ENCODE measurements around the gene CD300C. TPM values are rescaled to one million over a fixed set of nuclear protein-coding genes. Genes with fewer than 3 reads are reported as not detected.
"Not testable (repeated sequence)": the region's sequence is repeated elsewhere in the genome, so short reads cannot be mapped to it uniquely, and the experiment has no call there.

Gene CD300C
- total RNA-seq, 3 donors from 2014 or later = 0.33 to 2.1 (median 0.59) TPM

DNA sequence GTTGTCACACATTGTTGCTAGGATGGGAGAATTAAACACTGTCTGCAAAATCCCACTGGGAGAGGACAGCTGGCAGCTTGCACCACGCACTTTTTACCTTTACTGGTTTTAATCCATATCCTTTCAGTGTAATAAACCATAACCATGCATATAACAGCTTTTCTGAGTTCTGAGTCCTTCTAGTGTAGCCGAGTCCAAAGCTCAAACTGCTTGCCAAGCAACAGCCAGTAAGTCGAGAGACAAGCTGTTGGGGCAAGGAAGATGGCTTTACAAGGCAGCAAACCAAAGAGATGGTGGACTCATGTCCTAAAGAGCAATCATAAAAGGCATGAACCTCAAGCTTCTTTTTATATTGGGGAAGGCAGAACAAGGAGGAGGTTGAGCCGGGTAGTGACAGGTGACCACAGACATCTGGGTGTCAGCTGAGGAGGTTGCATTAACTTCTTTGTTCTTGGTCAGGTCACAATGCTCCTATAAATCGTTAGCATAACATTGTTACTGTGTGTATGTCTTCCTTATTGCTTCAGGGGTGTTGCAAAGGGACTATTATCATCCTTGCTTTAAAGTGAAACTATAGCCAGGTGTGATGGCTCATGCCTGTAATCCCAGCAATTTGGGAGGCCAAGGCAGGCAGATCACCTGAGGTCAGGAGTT lies 28.7 kb upstream of the CD300C start:
- H3K27ac ChIP-seq = no peak overlapping the region
- peaks cover 0 to 11% of the 10 kb centered on the region in 2 donors for H3K27me3 ChIP-seq
- H3K9me3 ChIP-seq = no peaks in the 10 kb centered on the region
- TF ChIP-seq, protein P1, sequence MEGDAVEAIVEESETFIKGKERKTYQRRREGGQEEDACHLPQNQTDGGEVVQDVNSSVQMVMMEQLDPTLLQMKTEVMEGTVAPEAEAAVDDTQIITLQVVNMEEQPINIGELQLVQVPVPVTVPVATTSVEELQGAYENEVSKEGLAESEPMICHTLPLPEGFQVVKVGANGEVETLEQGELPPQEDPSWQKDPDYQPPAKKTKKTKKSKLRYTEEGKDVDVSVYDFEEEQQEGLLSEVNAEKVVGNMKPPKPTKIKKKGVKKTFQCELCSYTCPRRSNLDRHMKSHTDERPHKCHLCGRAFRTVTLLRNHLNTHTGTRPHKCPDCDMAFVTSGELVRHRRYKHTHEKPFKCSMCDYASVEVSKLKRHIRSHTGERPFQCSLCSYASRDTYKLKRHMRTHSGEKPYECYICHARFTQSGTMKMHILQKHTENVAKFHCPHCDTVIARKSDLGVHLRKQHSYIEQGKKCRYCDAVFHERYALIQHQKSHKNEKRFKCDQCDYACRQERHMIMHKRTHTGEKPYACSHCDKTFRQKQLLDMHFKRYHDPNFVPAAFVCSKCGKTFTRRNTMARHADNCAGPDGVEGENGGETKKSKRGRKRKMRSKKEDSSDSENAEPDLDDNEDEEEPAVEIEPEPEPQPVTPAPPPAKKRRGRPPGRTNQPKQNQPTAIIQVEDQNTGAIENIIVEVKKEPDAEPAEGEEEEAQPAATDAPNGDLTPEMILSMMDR (IDR thresholded peaks at IDR 0.05) = no peak
- no peak for TF ChIP-seq POLR2AphosphoS5 (IDR thresholded peaks at IDR 0.05)
- TF ChIP-seq POLR2A (IDR thresholded peaks at IDR 0.05) = no peak
- no peaks in the 10 kb centered on the region for H3K4me1 ChIP-seq
- no peak overlapping the region for H3K4me3 ChIP-seq
- no peaks in the 10 kb centered on the region for H3K36me3 ChIP-seq
- DNase-seq (ENCODE audit: low spot score in 2 of 2) = no peak
- intact Hi-C loops (cut with DNase I; ENCODE audit: low total_unique reads) = no loop called here

DNA sequence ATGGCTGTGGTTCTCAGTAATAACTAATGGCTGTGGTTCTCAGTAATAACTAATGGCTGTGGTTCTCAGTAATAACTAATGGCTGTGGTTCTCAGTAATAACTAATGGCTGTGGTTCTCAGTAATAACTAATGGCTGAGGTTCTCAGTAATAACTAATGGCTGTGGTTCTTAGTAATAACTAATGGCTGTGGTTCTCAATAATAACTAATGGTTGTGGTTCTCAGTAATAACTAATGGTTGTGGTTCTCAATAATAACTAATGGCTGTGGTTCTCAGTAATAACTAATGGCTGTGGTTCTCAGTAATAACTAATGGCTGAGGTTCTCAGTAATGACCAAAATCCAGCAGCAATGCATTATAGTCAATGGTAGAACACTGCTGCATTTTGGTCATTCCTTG lies 27.7 kb upstream of the CD300C start:
- intact Hi-C loops (cut with DNase I; ENCODE audit: low total_unique reads); H3K27ac ChIP-seq; H3K4me3 ChIP-seq; H3K9me3 ChIP-seq; H3K4me1 ChIP-seq; H3K36me3 ChIP-seq; DNase-seq (ENCODE audit: low spot score in 2 of 2): not testable (repeated sequence)
- H3K27me3 ChIP-seq = peaks cover 0 to 11% of the 10 kb centered on the region in 2 donors

DNA sequence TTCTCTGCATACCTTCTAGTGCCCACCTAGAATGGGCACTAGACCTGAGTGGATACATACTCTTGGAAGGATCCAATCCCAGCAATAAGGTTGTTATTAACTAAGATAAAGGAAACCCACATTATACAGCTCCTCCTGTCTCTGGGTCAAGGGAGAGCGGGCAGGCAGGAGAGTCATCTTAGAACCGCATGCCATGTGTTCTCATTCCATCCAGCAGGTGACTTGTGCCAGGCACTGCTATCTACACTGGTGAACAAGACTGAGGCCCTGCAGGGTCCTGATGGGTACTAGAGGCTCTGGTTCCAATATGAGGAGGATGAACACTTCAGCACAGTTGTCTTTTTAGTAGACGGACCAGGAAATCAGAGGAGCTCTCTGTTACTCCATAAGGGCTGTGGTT lies 27.3 kb upstream of the CD300C start:
- DNase-seq (ENCODE audit: low spot score in 2 of 2) = no peak
- Histone ChIP-seq H3K27me3 (peaks cover 0 to 11% of the 10 kb centered on the region in 2 donors), H3K27ac (no peak overlapping the region), H3K36me3 (no peaks in the 10 kb centered on the region), H3K4me3 (no peak overlapping the region), H3K4me1 (no peaks in the 10 kb centered on the region), H3K9me3 (no peaks in the 10 kb centered on the region)
- TF ChIP-seq POLR2AphosphoS5 (IDR thresholded peaks at IDR 0.05) = no peak
- TF ChIP-seq, protein P1 (IDR thresholded peaks at IDR 0.05) = no peak
- TF ChIP-seq POLR2A (IDR thresholded peaks at IDR 0.05) = no peak
- intact Hi-C loops (cut with DNase I; ENCODE audit: low total_unique reads) = no loop called here

DNA sequence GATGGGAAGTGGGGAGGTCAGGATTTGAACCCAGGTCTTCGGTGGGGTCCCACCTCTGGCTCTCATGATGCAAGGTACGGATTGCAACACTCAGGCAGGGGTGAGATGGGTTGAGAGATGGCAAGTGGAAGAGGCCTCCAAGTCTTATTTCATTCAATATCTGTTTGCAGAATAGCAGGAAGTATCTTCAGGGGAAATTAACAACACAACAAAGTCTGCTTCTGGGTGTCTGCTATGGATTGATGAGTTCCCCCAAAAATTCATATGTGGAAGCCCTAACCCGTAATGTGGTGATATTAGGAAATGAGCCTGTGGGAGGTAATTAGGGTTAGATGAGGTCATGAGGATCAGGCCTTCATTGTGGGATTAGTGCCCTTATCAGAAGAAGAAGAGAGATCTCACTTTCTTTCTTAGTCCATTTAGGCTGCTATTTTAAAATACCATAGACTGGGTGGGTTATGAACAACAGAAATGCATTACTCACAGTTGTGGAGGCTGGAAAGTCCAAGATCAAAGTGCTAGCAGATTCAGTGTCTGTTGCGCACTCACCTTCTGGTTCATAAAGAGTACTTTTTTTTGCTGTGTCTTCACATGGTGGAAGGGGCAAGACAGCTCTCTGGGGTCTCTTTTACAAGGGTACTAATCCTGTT lies 25.8 kb upstream of the CD300C start:
- Histone ChIP-seq H3K9me3 (no peaks in the 10 kb centered on the region), H3K36me3 (no peaks in the 10 kb centered on the region), H3K27ac (no peak overlapping the region), H3K4me3 (no peak overlapping the region), H3K27me3 (peaks cover 0 to 8% of the 10 kb centered on the region in 2 donors), H3K4me1 (no peaks in the 10 kb centered on the region)
- TF ChIP-seq, protein P1 (IDR thresholded peaks at IDR 0.05) = no peak
- no peak for TF ChIP-seq POLR2A (IDR thresholded peaks at IDR 0.05)
- TF ChIP-seq POLR2AphosphoS5 (IDR thresholded peaks at IDR 0.05) = no peak
- intact Hi-C loops (cut with DNase I; ENCODE audit: low total_unique reads) = no loop called here
- no peak for DNase-seq (ENCODE audit: low spot score in 2 of 2)

DNA sequence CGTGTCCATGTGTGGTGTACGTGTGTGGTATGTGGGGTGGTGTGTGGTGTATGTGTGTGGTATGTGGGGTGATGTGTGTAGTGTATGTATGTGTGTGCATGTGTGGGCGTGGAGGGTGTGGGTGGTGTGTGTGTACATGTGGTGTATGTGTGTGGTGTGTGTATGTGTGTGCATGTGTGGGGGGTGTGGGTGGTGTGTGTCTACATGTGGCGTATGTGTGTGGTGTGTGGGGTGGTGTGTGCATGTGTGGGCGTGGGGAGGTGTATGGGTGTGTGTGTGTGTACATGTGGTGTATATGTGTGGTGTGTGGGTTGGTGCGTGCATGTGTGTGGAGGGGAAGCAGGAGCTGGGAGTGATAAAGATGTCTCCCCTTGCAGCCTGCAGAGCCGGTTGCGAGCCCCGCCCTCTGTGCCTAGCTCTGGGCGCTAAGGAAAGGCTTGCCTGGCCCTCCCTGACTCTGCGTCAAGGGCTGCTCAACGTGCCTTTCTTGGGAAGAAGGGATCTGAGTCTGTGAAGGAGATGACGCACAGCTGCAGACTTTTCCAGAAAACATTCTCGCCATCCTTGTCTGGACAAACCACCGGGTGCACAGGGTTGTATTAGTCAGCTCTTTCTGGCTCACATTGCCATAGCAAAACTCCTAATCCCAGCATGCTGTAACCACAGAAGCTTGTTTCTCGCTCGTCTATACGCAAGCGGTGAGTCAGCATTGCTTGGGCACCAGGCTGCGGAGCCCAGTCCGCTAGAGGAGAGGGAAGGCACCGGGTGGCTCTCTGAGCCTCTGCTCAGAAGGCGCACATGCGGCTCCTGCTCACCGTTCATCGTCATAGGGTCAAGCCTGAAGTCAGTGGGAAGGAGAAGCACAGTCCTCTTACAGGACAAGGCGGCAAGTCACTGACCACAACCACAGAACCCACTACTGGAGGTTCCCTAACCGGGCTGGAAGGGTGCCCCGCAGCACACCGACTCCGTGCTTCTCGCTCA lies 23.4 kb upstream of the CD300C start:
- no peaks in the 10 kb centered on the region for H3K36me3 ChIP-seq
- H3K4me3 ChIP-seq = no peak overlapping the region
- TF ChIP-seq POLR2A (IDR thresholded peaks at IDR 0.05) (no peak), POLR2AphosphoS5 (IDR thresholded peaks at IDR 0.05) (no peak)
- TF ChIP-seq, protein P1 (IDR thresholded peaks at IDR 0.05) = no peak
- H3K9me3 ChIP-seq = no peaks in the 10 kb centered on the region
- no peaks in the 10 kb centered on the region for H3K4me1 ChIP-seq
- H3K27ac ChIP-seq = no peak overlapping the region
- peaks cover 0 to 14% of the 10 kb centered on the region in 2 donors for H3K27me3 ChIP-seq
- no peak for DNase-seq (ENCODE audit: low spot score in 2 of 2)
- intact Hi-C loops (cut with DNase I; ENCODE audit: low total_unique reads) = no loop called here

All from breast epithelium (tissue), 4 donors.